K562 (cell line): ENCODE measurements around the gene RNF224.

Experiments used
- CREB5 ChIP-seq: fragments of 250-450 bp; sonication (Bioruptor Pico); IDR thresholded peaks from 2 replicates; pipeline ENCODE4 v1.5.0; 2020; ENCODE audit warnings: mild to moderate bottlenecking
- DMBX1 ChIP-seq: fragments of 250-450 bp; sonication (Bioruptor Pico); IDR thresholded peaks from 2 replicates; pipeline ENCODE4 v1.8.0; 2022; ENCODE audit warnings: inconsistent platforms, mild to moderate bottlenecking, moderate library complexity, borderline replicate concordance
- HNRNPK ChIP-seq: fragments of 200-400 bp; formaldehyde crosslinking; IDR thresholded peaks from one replicate; pipeline ENCODE4 v1.6.1; 2018; ENCODE audit warnings: mild to moderate bottlenecking, low read depth, low read length; ENCODE audit not compliant: poor library complexity, severe bottlenecking
- NFIC ChIP-seq: fragments of 450-650 bp; IDR thresholded peaks from 2 replicates; pipeline ENCODE4 v1.6.1; 2017; ENCODE audit warnings: mild to moderate bottlenecking, inconsistent platforms
- POLR2A ChIP-seq: fragments of 450-650 bp; conservative IDR thresholded peaks from 2 replicates; pipeline ENCODE4 v1.6.1; 2016
- SUPT5H ChIP-seq: fragments of 450-650 bp; IDR thresholded peaks from 2 replicates; pipeline ENCODE4 v1.6.1; 2016
- ZNF133 ChIP-seq: fragments of 250-450 bp; sonication (Bioruptor Pico); IDR thresholded peaks from 2 replicates; pipeline ENCODE4 v1.4.0; 2020; ENCODE audit warnings: mild to moderate bottlenecking
- ZNF140 ChIP-seq: fragments of 250-450 bp; sonication (Bioruptor Pico); IDR thresholded peaks from 2 replicates; pipeline ENCODE4 v1.8.0; 2021; ENCODE audit warnings: moderate library complexity, mild to moderate bottlenecking, inconsistent platforms
- TF ChIP-seq, protein P1 (sequence below): fragments of 450-650 bp; IDR thresholded peaks from 2 replicates; pipeline ENCODE4 v1.6.1; 2017; ENCODE audit warnings: antibody characterized with exemption
- TF ChIP-seq, protein P2 (sequence below): sonication (generic); formaldehyde crosslinking; IDR thresholded peaks from 2 replicates; pipeline ENCODE4 v1.8.1; 2023; ENCODE audit warnings: mild to moderate bottlenecking, missing genetic modification reagents
- TF ChIP-seq, protein P3 (sequence below): fragments of 250-450 bp; sonication (Bioruptor Pico); IDR thresholded peaks from 2 replicates; pipeline ENCODE4 v1.5.0; 2021
- TF ChIP-seq, protein P4 (sequence below), 3 experiments: IDR thresholded peaks in 2 of 3; conservative IDR thresholded peaks in 1 of 3; 2 replicates each; pipeline ENCODE4 v1.5.1; 2011 to 2012; ENCODE audit warnings: low read length in 3 of 3, mild to moderate bottlenecking in 3 of 3, control low read depth in 2 of 3, improper control_type of control experiment in 1 of 3, inconsistent platforms in 1 of 3, low read depth in 1 of 3, mixed read lengths in 1 of 3, moderate library complexity in 1 of 3; ENCODE audit not compliant: insufficient read depth in 2 of 3

DNA sequence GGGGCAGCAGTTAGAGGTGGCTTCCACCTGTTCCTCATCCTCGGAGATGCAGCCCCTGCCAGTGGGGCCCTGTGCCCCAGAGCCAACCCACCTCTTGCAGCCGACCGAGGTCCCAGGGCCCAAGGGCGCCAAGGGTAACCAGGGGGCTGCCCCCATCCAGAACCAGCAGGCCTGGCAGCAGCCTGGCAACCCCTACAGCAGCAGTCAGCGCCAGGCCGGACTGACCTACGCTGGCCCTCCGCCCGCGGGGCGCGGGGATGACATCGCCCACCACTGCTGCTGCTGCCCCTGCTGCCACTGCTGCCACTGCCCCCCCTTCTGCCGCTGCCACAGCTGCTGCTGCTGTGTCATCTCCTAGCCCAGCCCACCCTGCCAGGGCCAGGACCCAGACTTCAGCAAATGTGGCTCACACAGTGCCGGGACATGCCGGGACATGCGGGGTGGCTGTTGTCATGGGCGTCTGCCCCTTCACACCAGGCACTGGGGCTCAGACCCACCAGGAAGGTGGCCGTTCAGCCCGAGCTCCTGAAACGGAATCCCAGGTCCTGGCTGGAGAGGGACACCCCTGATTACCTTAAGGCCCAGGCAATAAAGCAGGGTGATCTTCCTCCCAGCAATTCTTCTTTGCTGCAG lies 1.5 kb upstream of the RNF224 start:
- TF ChIP-seq, protein P1, sequence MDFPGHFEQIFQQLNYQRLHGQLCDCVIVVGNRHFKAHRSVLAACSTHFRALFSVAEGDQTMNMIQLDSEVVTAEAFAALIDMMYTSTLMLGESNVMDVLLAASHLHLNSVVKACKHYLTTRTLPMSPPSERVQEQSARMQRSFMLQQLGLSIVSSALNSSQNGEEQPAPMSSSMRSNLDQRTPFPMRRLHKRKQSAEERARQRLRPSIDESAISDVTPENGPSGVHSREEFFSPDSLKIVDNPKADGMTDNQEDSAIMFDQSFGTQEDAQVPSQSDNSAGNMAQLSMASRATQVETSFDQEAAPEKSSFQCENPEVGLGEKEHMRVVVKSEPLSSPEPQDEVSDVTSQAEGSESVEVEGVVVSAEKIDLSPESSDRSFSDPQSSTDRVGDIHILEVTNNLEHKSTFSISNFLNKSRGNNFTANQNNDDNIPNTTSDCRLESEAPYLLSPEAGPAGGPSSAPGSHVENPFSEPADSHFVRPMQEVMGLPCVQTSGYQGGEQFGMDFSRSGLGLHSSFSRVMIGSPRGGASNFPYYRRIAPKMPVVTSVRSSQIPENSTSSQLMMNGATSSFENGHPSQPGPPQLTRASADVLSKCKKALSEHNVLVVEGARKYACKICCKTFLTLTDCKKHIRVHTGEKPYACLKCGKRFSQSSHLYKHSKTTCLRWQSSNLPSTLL = no peak
- TF ChIP-seq, protein P2, sequence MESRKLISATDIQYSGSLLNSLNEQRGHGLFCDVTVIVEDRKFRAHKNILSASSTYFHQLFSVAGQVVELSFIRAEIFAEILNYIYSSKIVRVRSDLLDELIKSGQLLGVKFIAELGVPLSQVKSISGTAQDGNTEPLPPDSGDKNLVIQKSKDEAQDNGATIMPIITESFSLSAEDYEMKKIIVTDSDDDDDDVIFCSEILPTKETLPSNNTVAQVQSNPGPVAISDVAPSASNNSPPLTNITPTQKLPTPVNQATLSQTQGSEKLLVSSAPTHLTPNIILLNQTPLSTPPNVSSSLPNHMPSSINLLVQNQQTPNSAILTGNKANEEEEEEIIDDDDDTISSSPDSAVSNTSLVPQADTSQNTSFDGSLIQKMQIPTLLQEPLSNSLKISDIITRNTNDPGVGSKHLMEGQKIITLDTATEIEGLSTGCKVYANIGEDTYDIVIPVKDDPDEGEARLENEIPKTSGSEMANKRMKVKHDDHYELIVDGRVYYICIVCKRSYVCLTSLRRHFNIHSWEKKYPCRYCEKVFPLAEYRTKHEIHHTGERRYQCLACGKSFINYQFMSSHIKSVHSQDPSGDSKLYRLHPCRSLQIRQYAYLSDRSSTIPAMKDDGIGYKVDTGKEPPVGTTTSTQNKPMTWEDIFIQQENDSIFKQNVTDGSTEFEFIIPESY (CRISPR knock-in tag) = no peak
- TF ChIP-seq POLR2A = no peak
- TF ChIP-seq NFIC = no peak
- no peak for TF ChIP-seq DMBX1 (CRISPR knock-in tag)
- TF ChIP-seq, protein P3, sequence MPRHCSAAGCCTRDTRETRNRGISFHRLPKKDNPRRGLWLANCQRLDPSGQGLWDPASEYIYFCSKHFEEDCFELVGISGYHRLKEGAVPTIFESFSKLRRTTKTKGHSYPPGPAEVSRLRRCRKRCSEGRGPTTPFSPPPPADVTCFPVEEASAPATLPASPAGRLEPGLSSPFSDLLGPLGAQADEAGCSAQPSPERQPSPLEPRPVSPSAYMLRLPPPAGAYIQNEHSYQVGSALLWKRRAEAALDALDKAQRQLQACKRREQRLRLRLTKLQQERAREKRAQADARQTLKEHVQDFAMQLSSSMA = no peak
- no peak for TF ChIP-seq SUPT5H
- TF ChIP-seq, protein P4, sequence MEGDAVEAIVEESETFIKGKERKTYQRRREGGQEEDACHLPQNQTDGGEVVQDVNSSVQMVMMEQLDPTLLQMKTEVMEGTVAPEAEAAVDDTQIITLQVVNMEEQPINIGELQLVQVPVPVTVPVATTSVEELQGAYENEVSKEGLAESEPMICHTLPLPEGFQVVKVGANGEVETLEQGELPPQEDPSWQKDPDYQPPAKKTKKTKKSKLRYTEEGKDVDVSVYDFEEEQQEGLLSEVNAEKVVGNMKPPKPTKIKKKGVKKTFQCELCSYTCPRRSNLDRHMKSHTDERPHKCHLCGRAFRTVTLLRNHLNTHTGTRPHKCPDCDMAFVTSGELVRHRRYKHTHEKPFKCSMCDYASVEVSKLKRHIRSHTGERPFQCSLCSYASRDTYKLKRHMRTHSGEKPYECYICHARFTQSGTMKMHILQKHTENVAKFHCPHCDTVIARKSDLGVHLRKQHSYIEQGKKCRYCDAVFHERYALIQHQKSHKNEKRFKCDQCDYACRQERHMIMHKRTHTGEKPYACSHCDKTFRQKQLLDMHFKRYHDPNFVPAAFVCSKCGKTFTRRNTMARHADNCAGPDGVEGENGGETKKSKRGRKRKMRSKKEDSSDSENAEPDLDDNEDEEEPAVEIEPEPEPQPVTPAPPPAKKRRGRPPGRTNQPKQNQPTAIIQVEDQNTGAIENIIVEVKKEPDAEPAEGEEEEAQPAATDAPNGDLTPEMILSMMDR (IDR thresholded peaks at IDR 0.05 in 2 of 3, conservative IDR thresholded peaks at IDR 0.05 in 1 of 3; ENCODE audit: insufficient read depth in 2 of 3, low read depth in 1 of 3, low read length in 3 of 3) = no peak
- no peak for TF ChIP-seq ZNF133 (CRISPR knock-in tag)
- TF ChIP-seq HNRNPK = no peak
- TF ChIP-seq CREB5 (CRISPR knock-in tag) = no peak
- TF ChIP-seq ZNF140 (CRISPR knock-in tag) = no peak
